Measurements from ENCODE around the gene GBP6.
"Not testable (repeated sequence)": the region's sequence is repeated elsewhere in the genome, so short reads cannot be mapped to it uniquely, and the experiment has no call there.

The GBP6 gene

GRCh38 chr1:89363638-89364536, at the start of gene GBP6:
Gene GBP6, plus strand, starts transcription at chr1:89364059. Its CDS starts 4,493 bp downstream, at chr1:89368552.
- H3K9me3 ChIP-seq (ENCODE audit: insufficient read depth, low read depth, low read length) = no peaks in the 10 kb centered on the region
- no peak within 1 kb of the TSS for H3K9ac ChIP-seq (ENCODE audit: low read depth, low read length)
- peaks cover 6% of the 10 kb centered on the region; the same call in 1 of the 2 replicates for H3K4me1 ChIP-seq (ENCODE audit: insufficient read depth, low read length)
- H3K27ac ChIP-seq (ENCODE audit: low read length) = no peak within 1 kb of the TSS
- no peaks in the 10 kb centered on the region for H3K27me3 ChIP-seq (ENCODE audit: insufficient read depth, low read length)
- no peak within 1 kb of the TSS for H3K4me3 ChIP-seq (ENCODE audit: low read length)
- H3K36me3 ChIP-seq (ENCODE audit: insufficient read depth, low read depth, low read length) = no peaks in the 10 kb centered on the region

DNA sequence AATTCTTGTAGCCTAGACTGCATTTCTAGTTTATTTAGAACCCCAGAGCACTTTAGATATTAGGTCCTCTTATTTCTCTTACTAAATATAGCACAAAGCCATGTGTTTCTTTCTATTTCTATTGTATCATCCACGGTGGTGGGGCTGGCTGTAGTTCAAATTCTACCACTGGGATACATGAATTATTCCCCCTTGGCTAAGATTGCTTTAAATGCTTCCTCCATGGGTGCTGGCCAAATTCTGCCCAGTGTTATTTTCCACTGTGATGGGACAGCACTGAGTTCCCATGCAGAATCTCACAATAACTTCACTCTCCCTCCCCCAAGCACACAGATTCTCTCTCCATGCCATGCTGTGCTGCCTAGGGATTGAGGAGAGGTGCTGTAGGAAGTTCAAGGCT, 41.5 kb upstream of the GBP6 start:
- Histone ChIP-seq H3K9ac (ENCODE audit: low read depth, low read length) (no peak overlapping the region), H3K4me3 (ENCODE audit: low read length) (no peak overlapping the region), H3K27me3 (ENCODE audit: insufficient read depth, low read length) (no peaks in the 10 kb centered on the region), H3K27ac (ENCODE audit: low read length) (no peak overlapping the region), H3K36me3 (ENCODE audit: insufficient read depth, low read depth, low read length) (no peaks in the 10 kb centered on the region), H3K4me1 (ENCODE audit: insufficient read depth, low read length) (peaks cover 8% of the 10 kb centered on the region), H3K9me3 (ENCODE audit: insufficient read depth, low read depth, low read length) (peaks cover 15% of the 10 kb centered on the region; the same call in 1 of the 2 replicates)

DNA sequence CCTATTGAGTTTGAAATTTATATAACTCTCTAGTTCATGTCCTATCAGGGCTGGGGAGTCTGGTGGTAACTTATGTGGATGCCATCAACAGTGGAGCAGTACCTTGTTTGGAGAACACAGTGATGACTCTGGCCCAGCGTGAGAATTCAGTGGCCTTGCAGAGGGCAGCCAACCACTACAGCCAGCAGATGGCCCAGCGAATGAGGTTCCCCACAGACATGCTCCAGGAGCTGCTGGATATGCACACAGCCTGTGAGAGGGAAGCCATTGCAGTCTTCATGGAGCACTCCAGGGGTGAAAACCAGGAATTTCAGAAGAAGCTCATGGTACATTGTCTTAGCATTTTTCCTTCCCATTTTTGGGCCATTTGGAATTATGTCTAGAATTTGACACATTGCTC, 32.0 kb upstream of the GBP6 start:
- no peaks in the 10 kb centered on the region for H3K27me3 ChIP-seq (ENCODE audit: insufficient read depth, low read length)
- H3K9ac ChIP-seq (ENCODE audit: low read depth, low read length) = no peak overlapping the region
- H3K4me3 ChIP-seq (ENCODE audit: low read length) = no peak overlapping the region
- H3K27ac ChIP-seq (ENCODE audit: low read length) = no peak overlapping the region
- no peaks in the 10 kb centered on the region for H3K4me1 ChIP-seq (ENCODE audit: insufficient read depth, low read length)
- H3K9me3 ChIP-seq (ENCODE audit: insufficient read depth, low read depth, low read length) = no peaks in the 10 kb centered on the region
- H3K36me3 ChIP-seq (ENCODE audit: insufficient read depth, low read depth, low read length) = no peaks in the 10 kb centered on the region

- Histone ChIP-seq H3K27me3 (ENCODE audit: insufficient read depth, low read length) (no peaks in the 10 kb centered on the region), H3K27ac (ENCODE audit: low read length) (no peak overlapping the region), H3K9me3 (ENCODE audit: insufficient read depth, low read depth, low read length) (no peaks in the 10 kb centered on the region), H3K4me1 (ENCODE audit: insufficient read depth, low read length) (no peaks in the 10 kb centered on the region), H3K4me3 (ENCODE audit: low read length) (no peak overlapping the region), H3K9ac (ENCODE audit: low read depth, low read length) (no peak overlapping the region), H3K36me3 (ENCODE audit: insufficient read depth, low read depth, low read length) (no peaks in the 10 kb centered on the region)
Observed at GRCh38 chr1:89332461-89332860, 31.4 kb upstream of the GBP6 start.

DNA sequence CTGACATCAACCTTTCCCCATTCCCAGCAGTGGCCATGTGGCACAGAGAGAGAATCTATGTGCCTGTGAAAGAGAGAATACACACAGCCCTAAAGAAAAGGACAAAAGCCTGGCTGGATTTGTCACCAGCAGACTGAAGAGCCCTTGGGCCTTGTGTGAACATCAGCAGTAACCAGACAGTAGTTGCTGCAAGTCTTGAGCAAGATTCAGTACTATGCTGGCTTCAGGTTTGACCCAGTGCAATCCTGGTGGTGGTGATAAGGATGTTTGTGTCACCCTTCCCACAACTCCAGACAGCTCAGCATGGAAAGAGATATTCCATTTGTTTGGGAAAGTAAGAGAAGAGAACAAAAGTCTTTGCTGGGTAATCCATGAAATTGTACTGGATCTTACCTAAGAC, 28.4 kb upstream of the GBP6 start:
- H3K27ac ChIP-seq (ENCODE audit: low read length) = no peak overlapping the region
- no peaks in the 10 kb centered on the region for H3K4me1 ChIP-seq (ENCODE audit: insufficient read depth, low read length)
- H3K4me3 ChIP-seq (ENCODE audit: low read length) = no peak overlapping the region
- H3K27me3 ChIP-seq (ENCODE audit: insufficient read depth, low read length) = no peaks in the 10 kb centered on the region
- no peaks in the 10 kb centered on the region for H3K36me3 ChIP-seq (ENCODE audit: insufficient read depth, low read depth, low read length)
- H3K9ac ChIP-seq (ENCODE audit: low read depth, low read length) = no peak overlapping the region
- H3K9me3 ChIP-seq (ENCODE audit: insufficient read depth, low read depth, low read length) = no peaks in the 10 kb centered on the region

DNA sequence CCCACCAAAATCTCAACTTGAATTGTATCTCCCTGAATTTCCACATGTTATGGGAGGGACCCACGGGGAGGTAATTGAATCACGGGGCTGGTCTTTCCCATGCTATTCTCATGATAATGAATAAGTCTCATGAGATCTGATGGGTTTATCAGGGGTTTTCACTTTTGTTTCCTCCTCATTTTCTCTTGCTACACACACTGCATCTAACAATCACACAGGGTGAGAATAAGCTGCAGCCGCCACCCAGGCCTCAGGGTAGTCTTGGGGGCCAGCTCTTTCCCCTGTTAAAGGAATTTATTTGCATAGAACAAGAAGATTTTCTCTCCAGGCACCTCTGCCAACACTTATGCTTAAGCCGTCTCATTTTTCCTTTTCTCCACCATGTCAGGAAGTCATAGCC, 26.0 kb upstream of the GBP6 start:
- Histone ChIP-seq H3K36me3 (ENCODE audit: insufficient read depth, low read depth, low read length) (no peaks in the 10 kb centered on the region), H3K9me3 (ENCODE audit: insufficient read depth, low read depth, low read length) (no peaks in the 10 kb centered on the region), H3K27ac (ENCODE audit: low read length) (no peak overlapping the region), H3K27me3 (ENCODE audit: insufficient read depth, low read length) (no peaks in the 10 kb centered on the region), H3K9ac (ENCODE audit: low read depth, low read length) (no peak overlapping the region), H3K4me1 (ENCODE audit: insufficient read depth, low read length) (no peaks in the 10 kb centered on the region), H3K4me3 (ENCODE audit: low read length) (no peak overlapping the region)

- Histone ChIP-seq H3K27ac (ENCODE audit: low read length) (no peak overlapping the region), H3K36me3 (ENCODE audit: insufficient read depth, low read depth, low read length) (no peaks in the 10 kb centered on the region), H3K9ac (ENCODE audit: low read depth, low read length) (no peak overlapping the region), H3K9me3 (ENCODE audit: insufficient read depth, low read depth, low read length) (no peaks in the 10 kb centered on the region), H3K4me1 (ENCODE audit: insufficient read depth, low read length) (no peaks in the 10 kb centered on the region), H3K4me3 (ENCODE audit: low read length) (no peak overlapping the region), H3K27me3 (ENCODE audit: insufficient read depth, low read length) (no peaks in the 10 kb centered on the region)
Observed at GRCh38 chr1:89339039-89339438, 24.8 kb upstream of the GBP6 start.

DNA sequence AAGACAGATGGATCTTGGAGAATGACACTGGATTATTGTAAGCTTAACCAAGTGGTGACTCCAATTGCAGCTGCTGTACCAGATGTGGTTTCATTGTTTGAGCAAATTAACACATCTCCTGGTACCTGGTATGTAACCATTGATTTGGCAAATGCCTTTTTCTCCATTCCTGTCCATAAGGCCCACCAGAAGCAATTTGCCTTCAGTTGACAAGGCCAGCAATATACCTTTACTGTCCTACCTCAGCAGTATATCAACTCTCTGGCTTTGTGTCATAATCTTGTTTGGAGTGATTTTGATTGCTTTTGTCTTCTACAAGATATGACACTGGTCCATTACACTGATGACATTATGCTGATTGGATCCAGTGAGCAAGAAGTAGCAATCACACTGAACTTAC, 18.4 kb upstream of the GBP6 start:
- H3K9ac ChIP-seq (ENCODE audit: low read depth, low read length); H3K27me3 ChIP-seq (ENCODE audit: insufficient read depth, low read length); H3K9me3 ChIP-seq (ENCODE audit: insufficient read depth, low read depth, low read length); H3K4me1 ChIP-seq (ENCODE audit: insufficient read depth, low read length); H3K27ac ChIP-seq (ENCODE audit: low read length); H3K36me3 ChIP-seq (ENCODE audit: insufficient read depth, low read depth, low read length); H3K4me3 ChIP-seq (ENCODE audit: low read length): not testable (repeated sequence)

DNA sequence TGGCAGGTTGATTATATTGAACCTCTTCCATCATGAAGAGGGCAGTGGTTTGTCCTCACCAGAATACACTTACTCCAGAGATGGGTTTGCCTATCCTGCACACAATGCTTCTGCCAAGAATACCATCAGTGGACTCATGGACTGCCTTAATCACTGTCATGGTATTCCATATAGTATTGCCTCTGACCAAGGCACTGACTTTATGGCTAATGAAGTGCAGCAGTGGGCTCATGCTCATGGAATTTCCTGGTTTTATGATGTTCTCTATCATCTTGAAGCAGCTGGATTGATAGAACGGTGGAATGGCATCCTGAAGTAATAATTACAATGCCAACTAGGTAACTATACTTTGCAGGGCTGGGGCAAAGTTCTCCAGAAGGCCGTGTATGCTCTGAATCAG, 16.6 kb upstream of the GBP6 start:
- no peak overlapping the region for H3K4me3 ChIP-seq (ENCODE audit: low read length)

GRCh38 chr1:89350298-89350697, 13.6 kb upstream of the GBP6 start:
- H3K27me3 ChIP-seq (ENCODE audit: insufficient read depth, low read length) = no peaks in the 10 kb centered on the region
- no peak overlapping the region for H3K9ac ChIP-seq (ENCODE audit: low read depth, low read length)
- no peaks in the 10 kb centered on the region for H3K9me3 ChIP-seq (ENCODE audit: insufficient read depth, low read depth, low read length)
- H3K4me3 ChIP-seq (ENCODE audit: low read length) = no peak overlapping the region
- H3K36me3 ChIP-seq (ENCODE audit: insufficient read depth, low read depth, low read length) = no peaks in the 10 kb centered on the region
- H3K4me1 ChIP-seq (ENCODE audit: insufficient read depth, low read length) = 0 out of 2 replicates have a peak, but pooled peaks cover 4% of the 10 kb centered on the region
- no peak overlapping the region for H3K27ac ChIP-seq (ENCODE audit: low read length)

More for the DNA sequence above, 16.6 kb upstream of the GBP6 start:
- Histone ChIP-seq H3K27me3 (ENCODE audit: insufficient read depth, low read length) (no peaks in the 10 kb centered on the region), H3K36me3 (ENCODE audit: insufficient read depth, low read depth, low read length) (no peaks in the 10 kb centered on the region), H3K4me1 (ENCODE audit: insufficient read depth, low read length) (0 out of 2 replicates have a peak, but pooled peaks cover 4% of the 10 kb centered on the region), H3K9ac (ENCODE audit: low read depth, low read length) (no peak overlapping the region), H3K27ac (ENCODE audit: low read length) (no peak overlapping the region), H3K9me3 (ENCODE audit: insufficient read depth, low read depth, low read length) (no peaks in the 10 kb centered on the region)

GRCh38 chr1:89351597-89352311, 12.1 kb upstream of the GBP6 start:
- no peaks in the 10 kb centered on the region for H3K27me3 ChIP-seq (ENCODE audit: insufficient read depth, low read length)
- H3K36me3 ChIP-seq (ENCODE audit: insufficient read depth, low read depth, low read length) = no peaks in the 10 kb centered on the region
- no peak overlapping the region for H3K4me3 ChIP-seq (ENCODE audit: low read length)
- H3K9ac ChIP-seq (ENCODE audit: low read depth, low read length) = no peak overlapping the region
- no peaks in the 10 kb centered on the region for H3K9me3 ChIP-seq (ENCODE audit: insufficient read depth, low read depth, low read length)
- 0 out of 2 replicates have a peak, but pooled peaks cover 4% of the 10 kb centered on the region for H3K4me1 ChIP-seq (ENCODE audit: insufficient read depth, low read length)
- no peak overlapping the region for H3K27ac ChIP-seq (ENCODE audit: low read length)

DNA sequence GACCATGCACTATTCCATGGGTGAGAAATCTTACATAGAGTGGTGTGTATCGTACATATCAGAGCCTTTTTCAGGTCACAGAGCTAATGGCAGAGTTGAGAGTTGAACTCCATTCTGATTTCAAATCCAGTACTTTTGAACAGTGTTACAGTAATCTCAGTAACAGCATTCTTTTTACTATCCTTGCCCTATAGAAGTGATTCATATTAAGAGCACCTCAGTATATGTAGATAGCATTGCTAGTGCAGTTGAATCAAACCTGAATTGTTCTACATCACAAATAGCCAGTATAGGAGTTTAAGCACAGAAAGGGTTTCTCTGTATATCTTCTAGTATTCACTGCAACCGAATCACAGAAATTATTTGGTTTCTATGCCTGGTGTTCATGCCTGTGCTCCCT, 11.4 kb upstream of the GBP6 start:
- Histone ChIP-seq H3K4me1 (ENCODE audit: insufficient read depth, low read length) (0 out of 2 replicates have a peak, but pooled peaks cover 4% of the 10 kb centered on the region), H3K4me3 (ENCODE audit: low read length) (no peak overlapping the region), H3K9me3 (ENCODE audit: insufficient read depth, low read depth, low read length) (no peaks in the 10 kb centered on the region)

More for the DNA sequence above, 11.4 kb upstream of the GBP6 start:
- Histone ChIP-seq H3K36me3 (ENCODE audit: insufficient read depth, low read depth, low read length) (no peaks in the 10 kb centered on the region), H3K27me3 (ENCODE audit: insufficient read depth, low read length) (no peaks in the 10 kb centered on the region), H3K9ac (ENCODE audit: low read depth, low read length) (no peak overlapping the region), H3K27ac (ENCODE audit: low read length) (no peak overlapping the region)
